ENCODE measurements around the gene CALR3. TPM values are rescaled to one million over a fixed set of nuclear protein-coding genes. Genes with fewer than 3 reads are reported as not detected.
"Not testable (repeated sequence)": the region's sequence is repeated elsewhere in the genome, so short reads cannot be mapped to it uniquely, and the experiment has no call there.

CALR3 gene
- total RNA-seq, result not detected

GRCh38 chr19:16495982-16496612 lies at the start of gene CALR3, which contains the start of gene C19orf44:
Gene CALR3 (minus strand): TSS chr19:16496167. CDS start chr19:16496129, 38 bp downstream.
Gene C19orf44 (plus strand): TSS chr19:16496394. CDS start chr19:16500793, 4,399 bp downstream.
- H3K9me3 Mint-ChIP-seq, result no peaks in the 10 kb centered on the region
- peak within 1 kb of the TSS; percentile 91 to 92 for H3K27ac Mint-ChIP-seq
- peak within 1 kb of the TSS; percentile 91 for H3K4me3 Mint-ChIP-seq
- peak; percentile 99 to 100 for ATAC-seq
- no peaks in the 10 kb centered on the region for H3K36me3 Mint-ChIP-seq
- no peaks in the 10 kb centered on the region for H3K27me3 Mint-ChIP-seq
- H3K4me1 Mint-ChIP-seq (ENCODE audit: low read depth in 2 of 2), result peaks cover 9 to 12% of the 10 kb centered on the region in 2 donors
- peak; percentile 99 for DNase-seq (ENCODE audit: low spot score)

GRCh38 chr19:16544473-16545231 lies 48.7 kb upstream of the CALR3 start:
- peaks cover 23 to 26% of the 10 kb centered on the region in 2 donors for H3K4me1 Mint-ChIP-seq (ENCODE audit: low read depth in 2 of 2)
- H3K27ac Mint-ChIP-seq, result peak overlapping the region in 1 of 2 donors; percentile 17
- no peaks in the 10 kb centered on the region for H3K27me3 Mint-ChIP-seq
- no peaks in the 10 kb centered on the region for H3K9me3 Mint-ChIP-seq
- DNase-seq (ENCODE audit: low spot score) (no peak), ATAC-seq (no peak)
- H3K4me3 Mint-ChIP-seq, result no peak overlapping the region
- no peaks in the 10 kb centered on the region for H3K36me3 Mint-ChIP-seq

- not testable (repeated sequence) for H3K9me3 Mint-ChIP-seq; H3K36me3 Mint-ChIP-seq; DNase-seq (ENCODE audit: low spot score); ATAC-seq; H3K27me3 Mint-ChIP-seq
- peak overlapping the region; percentile 73 to 91 for H3K27ac Mint-ChIP-seq
- peak overlapping the region; percentile 92 for H3K4me3 Mint-ChIP-seq
- H3K4me1 Mint-ChIP-seq (ENCODE audit: low read depth in 2 of 2), result peaks cover 29 to 33% of the 10 kb centered on the region in 2 donors
Measured at GRCh38 chr19:16543734-16544133, 47.8 kb upstream of the CALR3 start.

- no peaks in the 10 kb centered on the region for H3K27me3 Mint-ChIP-seq
- peak overlapping the region; percentile 92 for H3K4me3 Mint-ChIP-seq
- DNase-seq (ENCODE audit: low spot score) (no peak), ATAC-seq (no peak)
- no peaks in the 10 kb centered on the region for H3K9me3 Mint-ChIP-seq
- H3K27ac Mint-ChIP-seq, result peak overlapping the region; percentile 73 to 91
- no peaks in the 10 kb centered on the region for H3K36me3 Mint-ChIP-seq
- H3K4me1 Mint-ChIP-seq (ENCODE audit: low read depth in 2 of 2), result peaks cover 36 to 40% of the 10 kb centered on the region in 2 donors
Measured at GRCh38 chr19:16542910-16543472, 47.0 kb upstream of the CALR3 start.

- H3K4me3 Mint-ChIP-seq, result peak within 1 kb of the TSS; percentile 92
- peaks cover 42 to 47% of the 10 kb centered on the region in 2 donors for H3K4me1 Mint-ChIP-seq (ENCODE audit: low read depth in 2 of 2)
- ATAC-seq, result peak; percentile 93 to 95
Measured at GRCh38 chr19:16542045-16542909, 46.3 kb upstream of the CALR3 start, which contains the start of gene CHERP. Gene CHERP (minus strand): TSS chr19:16542437. CDS start chr19:16542378, 59 bp downstream.

GRCh38 chr19:16541526-16542044 lies 45.6 kb upstream of the CALR3 start:
- DNase-seq (ENCODE audit: low spot score) (no peak), ATAC-seq (peak in 1 of 2 donors; percentile 1)
- H3K27me3 Mint-ChIP-seq, result no peaks in the 10 kb centered on the region
- no peaks in the 10 kb centered on the region for H3K9me3 Mint-ChIP-seq
- peak overlapping the region; percentile 73 to 84 for H3K27ac Mint-ChIP-seq
- peak overlapping the region; percentile 91 for H3K4me3 Mint-ChIP-seq
- peaks cover 45 to 48% of the 10 kb centered on the region in 2 donors for H3K4me1 Mint-ChIP-seq (ENCODE audit: low read depth in 2 of 2)
- H3K36me3 Mint-ChIP-seq, result no peaks in the 10 kb centered on the region

More at GRCh38 chr19:16542045-16542909, 46.3 kb upstream of the CALR3 start, which contains the start of gene CHERP:
- DNase-seq (ENCODE audit: low spot score), result peak; percentile 95
- H3K36me3 Mint-ChIP-seq, result no peaks in the 10 kb centered on the region
- no peaks in the 10 kb centered on the region for H3K9me3 Mint-ChIP-seq
- no peaks in the 10 kb centered on the region for H3K27me3 Mint-ChIP-seq
- peak within 1 kb of the TSS; percentile 73 to 91 for H3K27ac Mint-ChIP-seq

GRCh38 chr19:16540948-16541347 lies 45.0 kb upstream of the CALR3 start:
- no peaks in the 10 kb centered on the region for H3K36me3 Mint-ChIP-seq
- no peaks in the 10 kb centered on the region for H3K9me3 Mint-ChIP-seq
- no peaks in the 10 kb centered on the region for H3K27me3 Mint-ChIP-seq
- peak overlapping the region; percentile 73 to 84 for H3K27ac Mint-ChIP-seq
- H3K4me1 Mint-ChIP-seq (ENCODE audit: low read depth in 2 of 2), result peaks cover 47 to 48% of the 10 kb centered on the region in 2 donors
- peak overlapping the region; percentile 91 for H3K4me3 Mint-ChIP-seq
- DNase-seq (ENCODE audit: low spot score) (no peak), ATAC-seq (no peak)

GRCh38 chr19:16537111-16537510 lies 41.1 kb upstream of the CALR3 start:
- no peak overlapping the region for H3K27ac Mint-ChIP-seq

GRCh38 chr19:16536130-16536529 lies 40.2 kb upstream of the CALR3 start:
- no peak for DNase-seq (ENCODE audit: low spot score)
- Mint-ChIP-seq H3K36me3 (peaks cover 6% of the 10 kb centered on the region), H3K27me3 (no peaks in the 10 kb centered on the region), H3K4me3 (no peak overlapping the region), H3K9me3 (no peaks in the 10 kb centered on the region), H3K4me1 (ENCODE audit: low read depth in 2 of 2) (peaks cover 27 to 33% of the 10 kb centered on the region in 2 donors), H3K27ac (no peak overlapping the region)
- peak in 1 of 2 donors; percentile 3 for ATAC-seq

More at GRCh38 chr19:16537111-16537510, 41.1 kb upstream of the CALR3 start:
- no peaks in the 10 kb centered on the region for H3K27me3 Mint-ChIP-seq
- H3K4me3 Mint-ChIP-seq, result no peak overlapping the region
- H3K36me3 Mint-ChIP-seq, result no peaks in the 10 kb centered on the region
- ATAC-seq (no peak), DNase-seq (ENCODE audit: low spot score) (no peak)
- H3K9me3 Mint-ChIP-seq, result no peaks in the 10 kb centered on the region
- peaks cover 33 to 38% of the 10 kb centered on the region in 2 donors for H3K4me1 Mint-ChIP-seq (ENCODE audit: low read depth in 2 of 2)

- no peak overlapping the region for H3K4me3 Mint-ChIP-seq
- peaks cover 6% of the 10 kb centered on the region for H3K36me3 Mint-ChIP-seq
- H3K27me3 Mint-ChIP-seq, result no peaks in the 10 kb centered on the region
- no peak for DNase-seq (ENCODE audit: low spot score)
- peaks cover 27 to 31% of the 10 kb centered on the region in 2 donors for H3K4me1 Mint-ChIP-seq (ENCODE audit: low read depth in 2 of 2)
- ATAC-seq, result no peak
- H3K9me3 Mint-ChIP-seq, result no peaks in the 10 kb centered on the region
- no peak overlapping the region for H3K27ac Mint-ChIP-seq
Measured at GRCh38 chr19:16535381-16535780, 39.4 kb upstream of the CALR3 start.

GRCh38 chr19:16532440-16533234 lies 36.7 kb upstream of the CALR3 start:
- Mint-ChIP-seq H3K27me3 (no peaks in the 10 kb centered on the region), H3K4me1 (ENCODE audit: low read depth in 2 of 2) (peaks cover 5 to 12% of the 10 kb centered on the region in 2 donors), H3K4me3 (no peak overlapping the region), H3K27ac (no peak overlapping the region), H3K36me3 (peaks cover 6% of the 10 kb centered on the region), H3K9me3 (no peaks in the 10 kb centered on the region)
- no peak for ATAC-seq
- DNase-seq (ENCODE audit: low spot score), result no peak

- Mint-ChIP-seq H3K4me1 (ENCODE audit: low read depth in 2 of 2) (peaks cover 0 to 4% of the 10 kb centered on the region in 2 donors), H3K27me3 (no peaks in the 10 kb centered on the region), H3K27ac (no peak overlapping the region), H3K4me3 (no peak overlapping the region), H3K36me3 (peaks cover 6% of the 10 kb centered on the region), H3K9me3 (no peaks in the 10 kb centered on the region)
- no peak for ATAC-seq
- no peak for DNase-seq (ENCODE audit: low spot score)
Measured at GRCh38 chr19:16531380-16531669, 35.4 kb upstream of the CALR3 start.
